Panc1 (cell line): ENCODE measurements around the gene TGIF2.

Source experiments
- CTCF ChIP-seq: fragments of 450-650 bp; IDR thresholded peaks from 2 replicates; pipeline ENCODE4 v1.5.1; 2017; ENCODE audit warnings: mild to moderate bottlenecking
- POLR2AphosphoS5 ChIP-seq: IDR thresholded peaks from 2 replicates; pipeline ENCODE4 v1.6.1; 2012; ENCODE audit warnings: mild to moderate bottlenecking, low read depth, low read length, moderate library complexity
- REST ChIP-seq, 2 experiments: IDR thresholded peaks; 2 replicates each; pipeline ENCODE4 v1.6.1; 2011 to 2012; ENCODE audit warnings: low read depth in 2 of 2, control low read depth in 1 of 2, low read length in 1 of 2, mild to moderate bottlenecking in 1 of 2, moderate library complexity in 1 of 2; ENCODE audit not compliant: insufficient read depth in 1 of 2
- SIN3A ChIP-seq: IDR thresholded peaks from 2 replicates; pipeline ENCODE4 v1.6.1; 2012; ENCODE audit warnings: low read depth, mild to moderate bottlenecking, low read length, moderate library complexity, borderline replicate concordance; ENCODE audit not compliant: insufficient read depth
- TCF7L2 ChIP-seq: IDR thresholded peaks from 2 replicates; pipeline ENCODE4 v1.6.1; 2011; ENCODE audit warnings: mild to moderate bottlenecking, low read depth, low read length, inconsistent platforms

- TF ChIP-seq CTCF (no peak), POLR2AphosphoS5 (no peak), REST (IDR thresholded peaks at IDR 0.05; ENCODE audit: insufficient read depth in 1 of 2, low read depth in 2 of 2, low read length in 1 of 2) (no peak), TCF7L2 (no peak), SIN3A (no peak)
Observed at GRCh38 chr20:36587388-36588070, 14.1 kb downstream of the TGIF2 start.
